NB4 (cell line): Measurements from ENCODE around the gene LIN7B.

Experiments used
- CTCF ChIP-seq: IDR thresholded peaks from one replicate; pipeline ENCODE4 v1.5.1; 2012; ENCODE audit warnings: low read depth, low read length
- MYC ChIP-seq: IDR thresholded peaks from 2 replicates; pipeline ENCODE4 v1.6.1; 2011; ENCODE audit warnings: low read depth, low read length
- POLR2A ChIP-seq: IDR thresholded peaks from 2 replicates; pipeline ENCODE4 v1.6.1; 2011; ENCODE audit warnings: mild to moderate bottlenecking; ENCODE audit not compliant: insufficient read length; ENCODE audit errors: extremely low read depth

GRCh38 chr19:49130325-49130724 lies 16.2 kb downstream of the LIN7B start:
- TF ChIP-seq POLR2A (no peak), CTCF (no peak), MYC (no peak)
